Measurements from ENCODE around the gene KLF3. TPM values are rescaled to one million over a fixed set of nuclear protein-coding genes. Genes with fewer than 3 reads are reported as not detected.

KLF3 gene
- total and polyA plus RNA-seq, 2 of the 4 experiments (the other 2 are of a cell fraction): 8.2 to 12.6 TPM

DNA sequence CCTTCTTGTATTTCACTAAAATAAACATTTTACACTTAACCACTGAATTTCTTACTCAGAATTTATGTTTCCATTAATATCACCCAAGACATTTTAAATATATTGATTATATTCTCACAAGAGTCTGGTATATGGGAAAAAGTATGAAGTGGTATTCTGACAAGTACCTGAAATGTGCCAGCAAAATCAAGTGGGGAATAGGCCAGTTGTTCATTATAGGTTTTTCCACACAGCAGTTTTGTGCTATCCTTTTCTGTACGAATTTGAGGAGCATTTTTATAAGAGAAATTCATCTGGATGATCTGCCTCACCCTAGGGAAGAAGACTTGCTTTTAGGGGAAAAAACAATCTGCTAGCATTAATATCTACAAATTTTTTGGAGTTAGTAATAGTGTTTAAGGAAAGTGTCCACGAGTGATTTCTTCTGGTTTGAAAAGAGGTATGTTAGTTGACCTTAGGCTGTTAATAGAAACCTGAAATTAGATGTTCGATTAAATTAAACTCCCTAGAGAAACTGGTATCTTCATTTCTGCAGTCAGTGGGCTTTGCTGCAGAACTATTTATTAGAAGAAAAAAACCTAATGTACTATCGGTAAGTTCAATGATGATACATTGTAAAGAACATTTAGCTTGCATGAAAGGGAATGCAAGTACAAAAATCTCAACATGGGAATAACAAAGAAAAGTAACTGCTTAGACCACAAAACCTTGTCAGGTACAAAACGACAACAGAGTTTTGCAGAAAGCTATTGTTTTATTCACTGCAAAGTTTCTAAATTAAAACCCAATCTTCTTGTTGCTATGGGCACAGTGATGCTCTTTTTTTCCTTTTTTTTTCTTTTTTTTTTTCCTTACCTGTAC lies 1.8 kb downstream of the KLF3 start:
- H3K9me1 ChIP-seq (ENCODE audit: insufficient read depth, low read length): peaks cover 8% of the 10 kb centered on the region; the same call in 1 of the 2 replicates
- H2BK120ac ChIP-seq (ENCODE audit: low read depth, low read length): peak overlapping the region; percentile 27; the same call in 1 of the 2 replicates
- intact Hi-C loops (cut with micrococcal nuclease): loop anchor here (2.0 kb wide), 1 partner anchor 347 kb away; no protein-coding TSS in a partner anchor
- no peak overlapping the region for H2BK20ac ChIP-seq (ENCODE audit: low read depth, low read length)
- BruUV-seq (replicated peaks): TSS peak; percentile 43
- H3K14ac ChIP-seq (replicated peaks; ENCODE audit: low read depth, low read length): peak overlapping the region; percentile 65; the same call in 1 of the 2 replicates
- ATAC-seq (ENCODE audit: low read depth) (no peak), DNase-seq (no peak)
- in situ Hi-C loops (cut with MboI; ENCODE audit: low sequenced_read_pairs): no loop called here
- ChIA-PET CTCF (interaction anchor here (0.6 to 1.0 kb wide), 4 partner anchors 9 to 778 kb away, joined by 3 to 4 read pairs (median 4); no protein-coding TSS in a partner anchor), POLR2A (ENCODE audit: unreplicated experiment) (no interaction called here)
- H3K36me3 ChIP-seq (ENCODE audit: control insufficient read depth, insufficient read depth, low read length): no peaks in the 10 kb centered on the region
- H4K8ac ChIP-seq (ENCODE audit: low read depth in 2 of 2, low read length in 2 of 2): no peak overlapping the region; a peak in 1 of 4 replicates
- H3K27me3 ChIP-seq (ENCODE audit: control insufficient read depth, insufficient read depth, low read length): no peaks in the 10 kb centered on the region
- no peak overlapping the region; the same call in 2 of the 3 replicates for H2BK15ac ChIP-seq (ENCODE audit: low read depth, low read length)
- peak overlapping the region; percentile 84 for H3K4me2 ChIP-seq (ENCODE audit: low read depth, low read length)
- H3K27ac ChIP-seq (ENCODE audit: insufficient read depth, low read length): peak overlapping the region; percentile 78; the same call in 1 of the 2 replicates
- peaks cover 11% of the 10 kb centered on the region for H3K4me1 ChIP-seq (ENCODE audit: control insufficient read depth, insufficient read depth, low read length)
- dilution Hi-C loops (cut with HindIII; ENCODE audit: low sequenced_read_pairs, unreplicated experiment): no loop called here
- H3K9ac ChIP-seq (ENCODE audit: low read depth, low read length): peak overlapping the region; percentile 83
- no peaks in the 10 kb centered on the region for H3K9me3 ChIP-seq (ENCODE audit: control insufficient read depth, insufficient read depth, low read length)
- H2BK5ac ChIP-seq (ENCODE audit: low read depth, low read length, poor library complexity, severe bottlenecking): peak overlapping the region; percentile 95
- peaks cover 11 to 27% of the 10 kb centered on the region in 2 experiments for H3K79me1 ChIP-seq (ENCODE audit: low read depth in 1 of 2, low read length in 2 of 2)
- H3K18ac ChIP-seq (ENCODE audit: low read depth, low read length): peak overlapping the region; percentile 62; the same call in 1 of the 2 replicates
- no peak overlapping the region for H4K91ac ChIP-seq (ENCODE audit: insufficient read depth, low read depth, low read length)
- H3K56ac ChIP-seq (ENCODE audit: extremely low read depth, insufficient read depth, low read length): peak overlapping the region; percentile 53; the same call in 1 of the 2 replicates
- H4K5ac ChIP-seq (ENCODE audit: low read depth, low read length): no peak overlapping the region
- no peak overlapping the region for H2AFZ ChIP-seq (replicated peaks; ENCODE audit: low read length, poor library complexity)
- no peak overlapping the region for H2AK9ac ChIP-seq (replicated peaks; ENCODE audit: low read depth, low read length, poor library complexity)
- H2AK5ac ChIP-seq (ENCODE audit: low read depth, low read length): no peak overlapping the region
- H3K23ac ChIP-seq (ENCODE audit: low read depth, low read length): peak overlapping the region; percentile 89; the same call in 1 of the 2 replicates
- H3K4ac ChIP-seq (ENCODE audit: low read depth, low read length): peak overlapping the region; percentile 57; the same call in 1 of the 2 replicates
- peak overlapping the region; percentile 77 for H3K4me3 ChIP-seq (ENCODE audit: insufficient read depth, low read depth, low read length)
- WGBS, 2 experiments (ENCODE audit: extremely low coverage in 2 of 2, insufficient read length in 1 of 2): no CpG with 5 or more reads among the region's 5 CpGs
- peaks cover 16% of the 10 kb centered on the region; the same call in 1 of the 2 replicates for H4K20me1 ChIP-seq (ENCODE audit: insufficient read depth, low read length)
- TF ChIP-seq MAZ (IDR thresholded peaks at IDR 0.05; ENCODE audit: borderline replicate concordance, low read depth, low read length) (no peak), RFX5 (IDR thresholded peaks at IDR 0.05; ENCODE audit: low read depth, low read length) (no peak), NFE2L2 (IDR thresholded peaks at IDR 0.05; ENCODE audit: low read depth, low read length) (no peak), MAFK (IDR thresholded peaks at IDR 0.05; ENCODE audit: low read depth, low read length) (no peak), POLR2A (IDR thresholded peaks at IDR 0.05; ENCODE audit: low read depth, low read length) (no peak; the same call in 1 of the 2 replicates), BHLHE40 (IDR thresholded peaks at IDR 0.05; ENCODE audit: low read depth, low read length) (no peak), RCOR1 (IDR thresholded peaks at IDR 0.05; ENCODE audit: insufficient replicate concordance, low read length) (no peak), CHD1 (IDR thresholded peaks at IDR 0.05; ENCODE audit: low read depth, low read length) (no peak), RAD21 (IDR thresholded peaks at IDR 0.05; ENCODE audit: low read length) (no peak), CEBPB (IDR thresholded peaks at IDR 0.05; ENCODE audit: low read depth, low read length) (no peak), SMC3 (IDR thresholded peaks at IDR 0.05; ENCODE audit: low read depth, low read length) (no peak), MXI1 (IDR thresholded peaks at IDR 0.05; ENCODE audit: borderline replicate concordance, low read depth, low read length) (no peak)
- TF ChIP-seq, protein P1, sequence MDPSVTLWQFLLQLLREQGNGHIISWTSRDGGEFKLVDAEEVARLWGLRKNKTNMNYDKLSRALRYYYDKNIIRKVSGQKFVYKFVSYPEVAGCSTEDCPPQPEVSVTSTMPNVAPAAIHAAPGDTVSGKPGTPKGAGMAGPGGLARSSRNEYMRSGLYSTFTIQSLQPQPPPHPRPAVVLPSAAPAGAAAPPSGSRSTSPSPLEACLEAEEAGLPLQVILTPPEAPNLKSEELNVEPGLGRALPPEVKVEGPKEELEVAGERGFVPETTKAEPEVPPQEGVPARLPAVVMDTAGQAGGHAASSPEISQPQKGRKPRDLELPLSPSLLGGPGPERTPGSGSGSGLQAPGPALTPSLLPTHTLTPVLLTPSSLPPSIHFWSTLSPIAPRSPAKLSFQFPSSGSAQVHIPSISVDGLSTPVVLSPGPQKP (IDR thresholded peaks at IDR 0.05; ENCODE audit: borderline replicate concordance, low read depth, low read length): no peak
- TF ChIP-seq, protein P2, sequence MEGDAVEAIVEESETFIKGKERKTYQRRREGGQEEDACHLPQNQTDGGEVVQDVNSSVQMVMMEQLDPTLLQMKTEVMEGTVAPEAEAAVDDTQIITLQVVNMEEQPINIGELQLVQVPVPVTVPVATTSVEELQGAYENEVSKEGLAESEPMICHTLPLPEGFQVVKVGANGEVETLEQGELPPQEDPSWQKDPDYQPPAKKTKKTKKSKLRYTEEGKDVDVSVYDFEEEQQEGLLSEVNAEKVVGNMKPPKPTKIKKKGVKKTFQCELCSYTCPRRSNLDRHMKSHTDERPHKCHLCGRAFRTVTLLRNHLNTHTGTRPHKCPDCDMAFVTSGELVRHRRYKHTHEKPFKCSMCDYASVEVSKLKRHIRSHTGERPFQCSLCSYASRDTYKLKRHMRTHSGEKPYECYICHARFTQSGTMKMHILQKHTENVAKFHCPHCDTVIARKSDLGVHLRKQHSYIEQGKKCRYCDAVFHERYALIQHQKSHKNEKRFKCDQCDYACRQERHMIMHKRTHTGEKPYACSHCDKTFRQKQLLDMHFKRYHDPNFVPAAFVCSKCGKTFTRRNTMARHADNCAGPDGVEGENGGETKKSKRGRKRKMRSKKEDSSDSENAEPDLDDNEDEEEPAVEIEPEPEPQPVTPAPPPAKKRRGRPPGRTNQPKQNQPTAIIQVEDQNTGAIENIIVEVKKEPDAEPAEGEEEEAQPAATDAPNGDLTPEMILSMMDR (conservative IDR thresholded peaks at IDR 0.05; ENCODE audit: low read depth, low read length): no peak
